Superior temporal gyrus (tissue), 1 donor: ENCODE data around the gene TYW1.
"Not testable (repeated sequence)": the region's sequence is repeated elsewhere in the genome, so short reads cannot be mapped to it uniquely, and the experiment has no call there.

ENCODE experiments used
- DNase-seq: peaks from one replicate; pipeline ENCODE4 v3.0.0-alpha.2; 2016; ENCODE audit errors: extremely low spot score

Gene TYW1

GRCh38 chr7:67130766-67131165 lies 134.1 kb downstream of the TYW1 start:
- not testable (repeated sequence) for DNase-seq

- DNase-seq = not testable (repeated sequence)
Observed at GRCh38 chr7:67134912-67135311, 138.3 kb downstream of the TYW1 start.

- not testable (repeated sequence) for DNase-seq
Observed at GRCh38 chr7:67135617-67136486, 139.2 kb downstream of the TYW1 start.

- DNase-seq = not testable (repeated sequence)
Observed at GRCh38 chr7:67137489-67137888, 140.9 kb downstream of the TYW1 start.

- not testable (repeated sequence) for DNase-seq
Observed at GRCh38 chr7:67139876-67140275, 143.2 kb downstream of the TYW1 start.

GRCh38 chr7:67141001-67141400 lies 144.4 kb downstream of the TYW1 start:
- DNase-seq = not testable (repeated sequence)

GRCh38 chr7:67143091-67143786 lies 146.6 kb downstream of the TYW1 start:
- DNase-seq = not testable (repeated sequence)

- DNase-seq = not testable (repeated sequence)
Observed at GRCh38 chr7:67145581-67146193, 149.1 kb downstream of the TYW1 start.

- DNase-seq = not testable (repeated sequence)
Observed at GRCh38 chr7:67149131-67149530, 152.5 kb downstream of the TYW1 start.

- not testable (repeated sequence) for DNase-seq
Observed at GRCh38 chr7:67154374-67154773, 157.7 kb downstream of the TYW1 start.

GRCh38 chr7:67156064-67156463 lies 159.4 kb downstream of the TYW1 start:
- DNase-seq = not testable (repeated sequence)

- not testable (repeated sequence) for DNase-seq
Observed at GRCh38 chr7:67163285-67163684, 166.7 kb downstream of the TYW1 start.

GRCh38 chr7:67171151-67171550 lies 174.5 kb downstream of the TYW1 start:
- DNase-seq = not testable (repeated sequence)

- DNase-seq = not testable (repeated sequence)
Observed at GRCh38 chr7:67176730-67177129, 180.1 kb downstream of the TYW1 start.

- not testable (repeated sequence) for DNase-seq
Observed at GRCh38 chr7:67178915-67179688, 182.5 kb downstream of the TYW1 start.

- DNase-seq = not testable (repeated sequence)
Observed at GRCh38 chr7:67182956-67183750, 186.5 kb downstream of the TYW1 start.

GRCh38 chr7:67184912-67185659 lies 188.5 kb downstream of the TYW1 start:
- not testable (repeated sequence) for DNase-seq

GRCh38 chr7:67185660-67186129 lies 189.1 kb downstream of the TYW1 start:
- DNase-seq = not testable (repeated sequence)

GRCh38 chr7:67189160-67189559 lies 192.5 kb downstream of the TYW1 start:
- not testable (repeated sequence) for DNase-seq
